Nucleus accumbens (tissue), 56 donors: ENCODE measurements around the gene OR51V1.
"Not testable (repeated sequence)": the region's sequence is repeated elsewhere in the genome, so short reads cannot be mapped to it uniquely, and the experiment has no call there.

Source experiments
- DNase-seq, 56 donors: peaks; one replicate each; lab custom pipeline; 2025; lab: John Stamatoyannopoulos, UW

OR51V1 gene

GRCh38 chr11:5200582-5200981, at the start of gene OR51V1:
Gene OR51V1 (minus strand): TSS chr11:5200682. CDS start chr11:5200682, 0 bp downstream.
- DNase-seq = no peak

GRCh38 chr11:5249807-5250396, 49.4 kb upstream of the OR51V1 start, which contains the start of gene HBG1:
Gene HBG1 (minus strand): TSS chr11:5249857. CDS start chr11:5249804, 53 bp downstream.
- not testable (repeated sequence) for DNase-seq

GRCh38 chr11:5248498-5248897, 48.0 kb upstream of the OR51V1 start:
- not testable (repeated sequence) for DNase-seq

DNA sequence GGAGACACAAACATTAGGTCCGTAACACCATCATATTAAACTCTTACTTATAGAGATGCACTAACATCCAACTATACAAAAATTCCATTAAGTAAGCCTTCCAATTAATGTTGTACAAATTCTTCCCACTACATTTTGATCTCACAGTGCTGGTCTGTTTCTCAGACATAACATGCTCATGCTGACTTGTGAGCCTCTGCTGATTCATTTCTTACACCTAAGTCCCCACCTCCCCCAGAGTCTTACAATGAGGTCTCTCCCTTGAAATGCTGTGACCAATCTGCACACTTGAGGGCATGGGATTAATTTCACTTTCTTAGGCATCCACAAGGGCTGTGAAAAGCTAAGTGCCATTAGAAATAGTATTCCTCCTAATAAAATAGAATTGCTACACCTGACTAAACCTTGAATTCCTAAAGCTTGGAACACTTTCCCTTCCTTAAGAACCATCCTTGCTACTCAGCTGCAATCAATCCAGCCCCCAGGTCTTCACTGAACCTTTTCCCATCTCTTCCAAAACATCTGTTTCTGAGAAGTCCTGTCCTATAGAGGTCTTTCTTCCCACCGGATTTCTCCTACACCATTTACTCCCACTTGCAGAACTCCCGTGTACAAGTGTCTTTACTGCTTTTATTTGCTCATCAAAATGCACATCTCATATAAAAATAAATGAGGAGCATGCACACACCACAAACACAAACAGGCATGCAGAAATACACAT, 47.1 kb upstream of the OR51V1 start:
- DNase-seq = no peak

- no peak for DNase-seq
Measured at GRCh38 chr11:5246772-5247471, 46.4 kb upstream of the OR51V1 start.

DNA sequence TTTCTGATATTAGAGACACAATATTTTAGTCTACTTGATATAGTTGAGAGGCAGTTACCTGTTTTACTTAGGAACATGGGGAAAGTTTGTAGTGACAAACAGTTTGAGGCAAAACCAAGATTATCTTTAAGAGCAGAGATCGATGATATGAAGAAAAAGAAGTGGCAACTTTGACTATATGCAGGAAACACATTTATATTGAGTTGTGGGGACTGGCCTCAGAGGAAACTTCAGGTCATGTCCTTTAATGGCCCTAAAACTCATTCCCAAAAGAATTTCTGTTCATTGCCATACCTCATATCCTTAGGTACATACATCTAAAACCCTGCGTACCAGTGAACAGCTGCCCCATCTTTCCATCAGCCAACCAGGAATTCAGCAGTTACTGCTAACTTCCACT, 44.7 kb upstream of the OR51V1 start:
- DNase-seq = no peak

DNA sequence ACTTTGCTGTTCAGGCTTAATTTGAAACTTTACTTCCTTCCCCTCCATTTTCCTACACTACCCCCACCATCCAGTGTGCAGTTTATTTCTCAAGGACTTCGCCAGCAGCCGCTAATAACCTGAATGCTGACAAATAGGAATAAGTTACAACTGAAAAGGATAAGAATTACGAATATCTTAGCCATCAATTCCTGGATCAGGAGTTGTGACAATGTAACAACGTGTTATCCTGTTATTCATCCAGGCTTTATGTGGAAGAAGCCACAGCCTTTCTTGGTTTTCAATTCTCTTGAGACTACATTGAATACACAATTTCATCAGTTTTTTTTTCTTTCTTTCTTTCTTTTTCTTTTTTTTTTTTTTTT, 43.3 kb upstream of the OR51V1 start:
- DNase-seq = no peak

DNA sequence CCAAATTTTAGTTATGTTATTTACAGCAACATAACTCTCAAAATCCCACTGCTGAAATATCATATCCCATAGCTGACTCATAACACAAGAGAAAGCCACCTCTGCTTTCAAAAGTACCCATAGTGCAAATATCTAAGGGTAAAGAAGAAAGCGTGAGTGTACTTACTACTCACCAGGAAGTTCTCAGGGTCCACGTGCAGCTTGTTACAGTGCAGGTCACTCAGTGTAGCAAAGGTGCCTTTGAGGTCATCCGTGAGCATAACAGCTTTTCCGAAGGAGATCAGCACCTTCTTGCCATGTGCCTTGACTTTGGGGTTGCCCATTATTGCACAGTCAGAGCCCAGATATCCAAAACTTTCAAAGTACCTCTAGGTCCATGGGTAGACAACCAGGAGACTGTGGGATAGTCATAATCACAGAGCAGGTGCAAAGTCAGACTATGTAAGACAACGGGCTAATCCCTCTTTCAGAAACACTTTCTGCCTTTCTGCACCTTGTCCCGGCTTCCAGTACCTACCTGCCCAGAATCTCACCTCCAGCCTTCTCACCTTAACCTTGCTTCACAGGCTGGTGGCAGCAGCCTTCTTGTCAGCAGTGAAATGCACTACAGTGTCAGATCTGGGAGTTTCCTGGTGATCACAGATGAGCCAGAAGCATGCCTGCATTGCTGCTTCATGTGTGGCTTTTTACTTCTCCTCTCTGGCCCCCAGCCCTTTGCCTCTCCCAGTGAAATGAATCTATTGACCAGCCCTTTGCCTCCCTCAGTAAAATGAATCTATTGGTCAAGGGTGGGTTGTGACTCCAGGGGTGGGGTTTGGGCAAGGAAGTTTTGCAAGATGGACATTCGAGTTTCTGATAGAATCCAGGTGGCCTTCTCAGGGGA, 42.7 kb upstream of the OR51V1 start:
- no peak for DNase-seq

DNA sequence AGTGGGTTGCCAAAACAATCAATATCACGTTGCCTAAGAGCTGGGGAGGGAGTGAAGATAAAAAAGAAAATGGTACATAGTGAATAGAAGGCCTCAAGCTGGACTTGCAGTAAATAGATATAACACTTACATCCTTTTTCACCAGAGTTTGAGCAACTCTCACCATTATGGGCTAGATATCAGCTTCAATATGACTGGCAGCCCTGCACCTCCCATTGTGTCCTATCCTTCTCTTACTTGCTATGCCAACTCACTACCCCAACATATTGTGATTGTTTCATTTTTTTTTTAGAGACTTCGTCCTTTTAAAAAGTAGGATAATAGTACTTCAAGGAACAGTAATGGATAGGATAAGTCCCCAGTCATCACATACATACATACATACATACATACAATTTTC, 41.7 kb upstream of the OR51V1 start:
- no peak for DNase-seq

- DNase-seq = no peak
Measured at GRCh38 chr11:5241458-5241857, 41.0 kb upstream of the OR51V1 start.

- no peak for DNase-seq
Measured at GRCh38 chr11:5240458-5240857, 40.0 kb upstream of the OR51V1 start.

- DNase-seq = no peak
Measured at GRCh38 chr11:5240056-5240455, 39.6 kb upstream of the OR51V1 start.

DNA sequence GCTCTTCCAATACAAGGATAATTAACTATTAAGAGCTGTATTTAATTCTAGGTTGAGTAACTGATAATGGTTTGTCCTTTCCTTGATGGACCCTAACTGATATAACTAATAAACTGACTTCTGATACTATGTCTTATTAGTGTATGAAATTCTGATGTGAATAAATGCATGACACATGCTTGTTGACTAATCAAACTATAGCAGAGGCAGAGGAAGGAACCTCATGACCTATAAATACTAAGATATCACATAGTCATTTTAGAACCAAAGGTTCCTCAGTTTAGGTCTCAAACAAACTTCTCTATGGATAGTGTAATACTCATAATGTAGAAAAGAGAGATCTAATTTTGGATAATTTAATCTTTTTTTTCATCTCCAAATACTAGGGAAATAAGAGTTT, 38.6 kb upstream of the OR51V1 start:
- DNase-seq = no peak

DNA sequence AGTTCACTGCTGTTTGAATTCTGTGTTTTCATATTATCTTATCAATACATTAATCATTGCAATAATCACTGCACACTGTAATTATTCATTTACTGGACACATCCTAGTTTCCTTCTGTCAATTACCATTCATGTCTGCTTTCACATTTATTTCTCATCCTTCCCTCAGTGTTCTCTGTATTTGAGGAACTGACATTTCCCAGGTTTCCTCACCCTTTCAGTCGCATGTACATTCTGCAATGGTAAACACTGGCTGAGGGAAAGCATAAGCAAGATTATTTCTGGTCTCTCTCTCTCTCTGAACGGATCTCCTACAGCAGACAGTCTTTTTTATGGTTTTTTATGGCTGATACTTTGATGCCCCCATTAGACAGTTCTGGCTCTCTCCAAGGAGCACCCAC, 38.0 kb upstream of the OR51V1 start:
- DNase-seq = no peak

DNA sequence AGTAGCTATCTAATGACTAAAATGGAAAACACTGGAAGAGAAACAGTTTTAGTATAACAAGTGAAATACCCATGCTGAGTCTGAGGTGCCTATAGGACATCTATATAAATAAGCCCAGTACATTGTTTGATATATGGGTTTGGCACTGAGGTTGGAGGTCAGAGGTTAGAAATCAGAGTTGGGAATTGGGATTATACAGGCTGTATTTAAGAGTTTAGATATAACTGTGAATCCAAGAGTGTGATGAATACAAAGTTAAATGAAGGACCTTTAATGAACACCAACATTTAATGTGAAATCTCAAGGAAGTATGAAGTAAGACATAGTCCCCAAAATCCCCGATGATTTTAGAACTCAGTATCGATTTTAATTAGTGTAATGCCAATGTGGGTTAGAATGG, 36.9 kb upstream of the OR51V1 start:
- no peak for DNase-seq

- no peak for DNase-seq
Measured at GRCh38 chr11:5235364-5236095, 35.0 kb upstream of the OR51V1 start.

GRCh38 chr11:5234381-5234834, 33.9 kb upstream of the OR51V1 start, which contains the start of gene HBD:
Gene HBD (minus strand): TSS chr11:5234483. CDS start chr11:5234433, 50 bp downstream.
- no peak for DNase-seq

DNA sequence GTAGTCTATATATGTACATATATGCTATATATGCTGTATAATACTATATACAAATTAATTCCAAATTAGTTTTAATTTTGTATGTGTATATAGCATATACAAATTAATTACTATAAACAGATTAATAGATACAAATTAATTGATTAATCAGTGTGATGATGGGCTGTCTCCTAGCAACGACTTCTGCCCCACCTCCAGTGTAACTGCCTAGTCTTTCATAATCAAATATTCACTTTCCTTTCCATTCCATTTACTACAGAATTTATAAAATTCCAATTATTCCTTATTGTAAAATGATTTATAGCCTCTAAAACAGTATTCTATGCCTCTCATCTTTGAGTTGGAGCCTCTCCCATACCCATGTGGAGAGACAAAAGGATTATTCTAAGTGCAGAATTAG, 32.8 kb upstream of the OR51V1 start:
- no peak for DNase-seq

DNA sequence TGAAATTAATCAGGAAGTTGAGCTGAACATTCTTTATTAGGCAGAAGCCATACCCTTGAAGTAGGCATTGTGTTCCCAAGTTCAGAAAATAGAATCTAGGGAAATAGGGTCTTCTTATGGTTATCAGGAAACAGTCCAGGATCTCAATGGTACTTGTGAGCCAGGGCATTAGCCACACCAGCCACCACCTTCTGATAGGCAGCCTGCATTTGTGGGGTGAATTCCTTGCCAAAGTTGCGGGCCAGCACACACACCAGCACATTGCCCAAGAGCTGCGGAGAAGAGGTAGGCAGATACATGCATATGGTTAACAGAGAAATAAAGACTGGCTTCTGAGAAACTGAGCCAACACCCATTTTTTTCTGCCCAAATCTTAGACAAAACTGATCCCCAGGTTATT, 32.3 kb upstream of the OR51V1 start:
- DNase-seq = no peak

- DNase-seq = no peak
Measured at GRCh38 chr11:5232176-5232575, 31.7 kb upstream of the OR51V1 start.
